Stimulated activated CD8-positive, alpha-beta memory T cell treated with anti-CD3 and anti-CD28 coated beads, Interleukin-12 subunit alpha, Interleukin-12 subunit beta, amount 100 ng/mL, for 4 hours (primary cell): ENCODE measurements around the gene HABP4.

Experiments used
- DNase-seq: peaks from one replicate; pipeline ENCODE4 v3.0.0-alpha.2; 2020; ENCODE audit warnings: low read depth

Gene HABP4

DNA sequence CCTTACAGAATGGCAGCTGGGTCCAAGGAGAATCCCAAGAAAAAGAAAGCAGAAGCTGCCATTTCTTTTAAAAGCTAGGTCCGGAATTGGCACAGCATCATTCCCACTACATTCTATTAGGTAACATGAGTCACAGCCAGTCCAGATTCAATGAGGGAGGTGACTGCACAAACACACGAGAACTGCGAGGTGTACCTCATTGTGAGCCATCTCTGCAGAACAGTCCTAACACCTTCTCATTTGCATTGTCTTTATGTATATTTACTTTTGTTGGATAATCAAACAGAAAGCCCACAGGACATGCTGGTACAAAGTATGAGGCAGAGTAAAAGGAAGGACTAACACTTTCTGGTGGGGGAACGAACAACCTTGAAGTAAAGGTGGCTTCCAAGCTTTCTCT, 14.6 kb upstream of the HABP4 start:
- no peak for DNase-seq

DNA sequence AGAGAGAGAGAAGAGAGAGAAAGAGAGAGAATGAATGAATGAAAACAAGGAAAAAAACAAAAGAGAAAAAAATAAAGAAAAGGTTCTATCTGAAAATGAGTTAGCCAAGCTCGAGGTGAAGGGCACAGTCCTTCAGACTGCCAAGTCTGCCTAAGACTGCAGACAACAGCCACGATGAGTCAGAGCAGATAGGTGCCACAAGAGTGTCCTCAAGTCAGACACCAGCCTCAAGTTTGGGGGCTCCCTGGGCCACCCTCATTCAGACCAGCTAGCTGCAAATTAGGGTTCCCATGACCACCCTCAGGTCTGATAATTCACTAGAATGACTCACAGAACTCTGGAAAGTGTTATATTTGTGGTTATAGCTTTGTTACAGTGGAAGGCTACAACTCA, 13.9 kb upstream of the HABP4 start:
- DNase-seq = peak; percentile 5

DNA sequence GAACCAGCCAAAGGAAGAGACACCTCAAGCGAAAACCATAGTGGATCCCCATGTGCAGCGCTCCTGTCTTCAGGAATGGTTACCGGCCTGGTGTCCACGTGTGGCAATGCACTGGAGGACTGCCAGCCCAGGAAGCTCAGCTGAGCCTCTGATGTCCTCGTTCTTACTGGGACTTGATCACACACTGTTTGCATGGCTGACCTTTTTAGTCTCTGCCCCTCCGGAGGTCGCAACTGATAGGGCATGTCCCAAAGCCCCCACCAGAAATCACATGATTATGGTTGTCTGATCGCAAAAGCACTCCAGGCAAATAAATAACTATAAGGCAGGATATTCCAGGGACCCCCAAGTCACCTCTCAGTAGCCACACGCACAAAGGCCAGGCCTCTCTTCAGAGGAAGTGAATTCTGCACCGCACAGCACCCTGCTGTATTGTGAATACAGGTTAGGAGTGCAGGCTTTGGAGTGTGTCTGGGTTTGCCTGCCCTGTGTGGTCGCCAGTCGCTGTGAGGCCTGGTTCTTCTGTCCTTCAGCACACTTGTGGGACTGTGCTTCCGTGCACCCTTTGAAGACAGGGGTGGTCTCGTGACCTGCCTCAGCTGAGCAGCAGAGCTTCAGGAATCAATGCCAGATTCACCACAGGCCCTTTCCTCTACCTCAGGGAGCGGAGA, 13.4 kb upstream of the HABP4 start:
- DNase-seq = no peak

DNA sequence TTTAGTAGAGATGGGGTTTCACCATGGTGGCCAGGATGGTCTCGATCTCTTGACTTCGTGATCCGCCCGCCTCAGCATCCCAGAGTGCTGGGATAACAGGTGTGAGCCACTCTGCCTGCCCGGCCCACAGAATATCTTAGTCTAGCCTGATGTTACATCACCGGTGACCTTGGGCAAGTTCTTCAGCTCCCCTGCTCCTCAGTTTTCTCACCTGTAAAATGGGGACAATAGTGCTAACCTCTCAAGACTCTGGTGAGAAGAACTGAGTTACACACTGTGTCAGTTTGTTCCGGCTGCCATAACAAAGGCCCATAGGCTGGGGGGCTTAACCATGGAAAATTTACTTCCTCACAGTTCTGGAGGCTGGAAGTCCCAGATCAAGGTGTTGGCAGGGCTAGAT, 12.5 kb upstream of the HABP4 start:
- no peak for DNase-seq

DNA sequence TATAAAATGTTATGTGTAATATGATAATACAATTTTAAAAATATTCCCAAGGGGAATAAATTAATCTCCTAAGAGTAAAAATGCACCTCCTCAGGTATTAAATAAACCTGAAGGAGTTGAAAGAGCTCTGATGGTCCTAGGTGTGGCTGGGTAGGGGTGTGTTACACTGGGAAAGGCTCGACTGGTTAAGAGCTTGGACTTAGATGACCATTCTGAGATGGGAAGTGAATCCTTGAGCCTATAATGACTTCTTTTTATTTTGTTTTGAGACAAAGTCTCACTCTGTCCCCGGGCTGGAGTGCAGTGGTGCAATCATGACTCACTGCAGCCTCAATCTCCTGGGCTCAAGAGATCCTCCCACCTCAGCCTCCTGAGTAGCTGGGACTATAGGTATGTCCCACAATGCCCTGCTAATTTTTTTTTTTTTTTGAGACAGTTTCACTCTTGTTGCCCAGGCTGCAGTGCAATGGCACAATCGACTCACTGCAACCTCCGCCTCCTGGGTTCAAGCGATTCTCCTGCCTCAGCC, 9.2 kb upstream of the HABP4 start:
- DNase-seq = no peak

DNA sequence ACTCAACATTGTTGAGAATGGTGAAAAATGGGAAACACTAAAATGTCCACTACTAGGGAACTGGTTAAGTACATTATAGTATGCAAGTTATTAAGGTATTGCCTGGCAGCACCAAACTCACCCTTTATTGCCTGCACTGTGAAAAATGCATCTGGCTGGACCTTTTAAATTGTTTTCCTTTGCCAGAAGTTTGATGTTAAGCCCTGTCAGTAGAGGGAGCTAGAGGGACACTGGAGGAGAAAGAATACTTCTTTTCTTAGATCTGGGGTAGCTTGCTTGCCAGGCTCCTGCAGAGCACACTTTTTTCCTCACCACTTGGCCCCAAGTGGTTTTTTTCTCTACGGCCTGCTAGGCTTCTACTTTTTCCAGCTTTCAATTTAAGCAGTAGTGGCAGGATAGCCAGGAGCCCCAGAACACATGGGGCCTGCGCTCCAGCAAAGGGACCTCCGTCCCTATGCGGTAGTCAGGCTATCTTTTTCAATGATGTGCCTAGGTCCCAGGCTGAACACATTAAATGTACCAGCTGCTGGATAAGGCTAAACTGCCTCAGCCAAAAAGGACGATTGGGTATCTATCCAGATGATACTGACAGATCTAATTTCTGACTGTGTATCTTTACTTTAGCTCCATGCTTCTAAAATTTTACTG, 8.0 kb upstream of the HABP4 start:
- DNase-seq = no peak

DNA sequence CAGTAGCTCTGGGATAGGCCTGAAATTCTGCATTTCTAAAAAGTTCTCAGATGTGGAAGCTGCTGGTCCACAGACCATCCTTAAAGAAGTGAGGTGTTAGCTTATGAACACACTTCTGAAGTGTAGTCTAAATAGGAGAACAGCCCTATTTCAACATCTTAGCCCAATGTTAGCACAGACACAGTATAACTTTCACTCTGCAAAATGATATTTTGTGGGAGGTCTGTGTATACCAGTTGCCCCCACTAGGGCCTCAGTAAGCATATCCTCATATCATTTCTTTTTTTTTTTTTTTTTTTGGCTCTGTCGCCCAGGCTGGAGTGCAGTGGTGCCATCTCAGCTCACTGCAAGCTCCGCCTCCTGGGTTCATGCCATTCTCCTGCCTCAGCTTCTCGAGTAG, 7.5 kb upstream of the HABP4 start:
- no peak for DNase-seq

DNA sequence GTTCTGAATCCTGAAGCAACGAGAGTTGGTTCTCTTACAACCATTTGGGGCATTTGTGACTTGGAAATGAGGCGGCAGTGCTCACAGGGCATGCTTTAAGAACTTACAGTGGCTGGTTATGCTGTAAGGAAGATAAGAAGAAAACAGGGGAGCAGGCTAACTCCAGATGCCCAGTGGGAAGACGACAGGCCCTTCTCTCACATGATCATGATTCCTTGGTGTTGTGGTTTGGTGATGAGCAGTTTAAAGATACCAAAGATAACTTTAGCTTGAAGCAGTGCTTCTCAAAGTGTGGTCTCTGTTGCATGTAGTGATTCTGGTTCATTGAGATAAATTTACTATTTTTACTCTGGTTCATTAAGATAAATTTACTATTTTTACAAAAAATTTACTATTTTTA, 2.6 kb upstream of the HABP4 start:
- DNase-seq = no peak

DNA sequence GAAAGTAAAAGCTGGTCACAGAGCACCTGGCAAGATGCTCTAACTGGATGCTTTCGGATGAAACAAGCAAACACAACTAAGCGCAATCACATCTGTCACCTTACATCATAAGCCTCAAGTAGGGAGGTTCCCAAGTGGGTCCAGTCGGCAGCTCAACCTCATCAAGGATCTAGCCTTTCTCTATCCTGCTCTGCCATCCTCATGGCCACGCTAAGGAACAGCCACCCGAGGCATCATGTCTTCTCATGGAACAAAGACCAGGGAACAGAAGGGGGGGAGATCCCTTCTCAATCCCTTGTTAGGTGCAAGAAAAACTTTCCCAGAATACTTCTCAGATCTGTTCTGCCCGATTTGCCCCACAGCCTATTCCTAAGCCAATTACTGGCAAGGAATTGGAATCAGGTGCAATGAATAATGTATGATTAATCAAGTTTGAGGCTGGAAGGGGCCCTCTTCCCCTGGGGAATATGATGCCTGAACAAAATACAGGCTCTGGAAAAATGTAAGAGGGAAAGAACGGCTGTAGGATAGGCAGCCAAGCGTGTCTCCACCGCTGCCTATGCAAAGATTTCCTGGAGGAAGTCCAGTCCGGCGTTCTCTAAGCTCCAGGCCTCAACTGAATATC, 1.3 kb upstream of the HABP4 start:
- no peak for DNase-seq

DNA sequence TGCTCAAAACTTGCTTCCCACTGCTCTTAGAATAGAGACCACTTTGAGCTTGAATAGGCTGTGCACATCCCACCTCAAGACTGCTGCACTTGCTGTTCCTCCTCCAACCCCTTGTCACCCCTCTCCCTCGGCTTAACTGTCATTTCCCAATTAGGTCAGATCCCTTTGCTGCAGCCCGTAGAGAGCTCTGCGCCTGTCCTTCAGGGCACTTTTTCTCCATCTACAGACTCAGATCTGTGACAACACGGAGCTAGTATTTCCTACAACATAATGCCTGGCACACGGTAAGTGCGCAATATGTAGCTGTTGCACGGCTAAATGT, 485 bp upstream of the HABP4 start:
- DNase-seq = no peak

DNA sequence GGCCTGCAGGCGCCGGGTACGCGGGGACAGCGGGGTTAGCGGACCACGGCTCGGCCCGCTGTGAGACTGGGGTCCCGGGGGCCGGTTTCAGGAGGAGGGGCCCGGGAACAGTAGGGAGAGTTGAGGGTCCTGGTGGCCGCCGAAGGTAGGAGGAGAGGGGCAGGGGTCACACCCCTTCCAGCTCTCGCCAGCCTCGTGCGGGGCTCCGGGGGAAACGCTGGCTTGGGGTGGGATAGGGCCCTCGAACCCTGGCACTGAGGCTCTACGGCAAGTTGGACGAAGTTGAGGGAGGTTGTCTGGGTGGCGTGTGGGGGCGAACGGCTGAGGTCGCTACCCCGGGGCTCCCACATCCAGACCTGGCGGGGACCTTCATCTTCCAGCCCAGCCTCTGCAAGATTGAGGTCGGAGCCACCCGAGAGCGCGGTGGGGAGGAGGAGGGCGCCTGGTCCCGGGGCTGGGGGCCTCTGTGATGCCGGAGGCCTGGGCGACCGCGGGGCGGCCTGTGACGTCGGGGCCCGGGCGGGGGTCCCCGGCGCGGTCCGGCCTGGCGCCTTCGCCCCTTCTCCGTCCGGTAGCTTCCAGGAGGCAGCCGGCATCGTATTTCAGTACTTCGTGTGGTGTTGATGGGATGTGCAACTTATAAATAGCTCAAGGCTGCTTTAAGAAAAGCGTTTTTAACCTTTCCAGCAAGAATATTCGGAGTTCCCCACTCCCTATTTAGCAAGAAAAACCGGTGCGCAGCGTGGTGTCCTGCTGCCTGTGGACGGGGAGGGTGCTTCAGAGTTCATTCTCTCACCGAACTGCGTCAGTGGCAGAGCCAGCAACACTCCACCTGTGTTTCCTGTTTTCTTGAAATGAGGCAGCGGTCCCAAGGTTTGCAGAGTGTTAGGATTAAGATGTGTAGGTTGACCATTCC, 902 bp downstream of the HABP4 start:
- DNase-seq = peak; percentile 9

DNA sequence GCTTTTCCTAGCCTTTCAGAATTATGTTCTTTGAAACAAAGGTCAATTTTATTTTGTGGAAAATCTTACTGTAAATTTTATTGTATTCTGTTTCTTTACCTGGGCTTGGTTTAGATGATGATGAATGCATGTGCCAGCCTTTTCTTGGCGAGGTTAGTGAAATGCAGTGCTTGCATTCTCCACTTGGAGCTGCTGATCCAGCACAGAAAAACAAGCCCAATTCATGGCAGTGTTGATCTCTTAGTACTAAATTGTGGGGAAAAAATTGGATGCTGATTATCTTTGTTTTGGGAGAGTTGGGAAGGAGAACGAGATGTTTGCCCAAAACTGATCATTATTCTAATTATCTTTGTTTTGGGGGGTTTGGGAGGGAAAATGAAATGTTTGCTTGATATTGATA, 3.7 kb downstream of the HABP4 start:
- DNase-seq = no peak

DNA sequence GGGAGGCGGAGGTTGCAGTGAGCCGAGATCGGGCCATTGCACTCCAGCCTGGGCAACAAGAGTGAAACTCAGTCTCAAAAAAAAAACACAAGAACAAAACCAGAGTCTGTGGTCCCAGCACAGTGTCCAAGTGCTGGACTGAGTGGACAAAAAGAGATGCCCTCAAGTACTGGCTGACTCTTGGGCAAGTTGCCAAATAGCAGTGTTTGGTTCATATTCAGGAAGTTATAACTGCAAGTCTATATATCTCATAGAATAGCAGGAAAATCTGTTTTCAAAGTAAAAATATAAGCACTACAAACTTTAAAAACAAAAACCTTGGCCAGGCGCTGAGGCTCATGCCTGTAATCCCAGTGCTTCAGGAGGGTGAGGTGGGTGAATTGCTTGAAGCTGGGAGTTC, 7.3 kb downstream of the HABP4 start:
- no peak for DNase-seq

DNA sequence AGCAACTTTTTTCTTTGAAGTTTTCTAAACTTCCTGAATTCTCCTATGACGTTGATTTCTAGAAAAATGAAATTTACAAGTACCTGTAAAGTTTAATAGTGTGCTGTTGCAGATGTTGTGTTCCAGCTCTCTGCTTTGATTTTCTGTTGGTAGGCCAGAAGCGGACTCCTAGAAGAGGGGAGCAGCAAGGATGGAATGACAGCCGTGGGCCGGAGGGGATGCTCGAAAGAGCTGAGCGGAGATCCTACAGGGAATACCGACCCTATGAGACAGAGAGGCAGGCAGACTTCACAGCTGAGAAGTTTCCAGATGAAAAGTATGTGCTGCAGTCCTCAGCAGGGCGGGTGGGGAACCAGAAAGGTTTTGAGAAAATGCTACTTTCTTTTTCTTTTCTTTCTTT, 8.3 kb downstream of the HABP4 start:
- no peak for DNase-seq

DNA sequence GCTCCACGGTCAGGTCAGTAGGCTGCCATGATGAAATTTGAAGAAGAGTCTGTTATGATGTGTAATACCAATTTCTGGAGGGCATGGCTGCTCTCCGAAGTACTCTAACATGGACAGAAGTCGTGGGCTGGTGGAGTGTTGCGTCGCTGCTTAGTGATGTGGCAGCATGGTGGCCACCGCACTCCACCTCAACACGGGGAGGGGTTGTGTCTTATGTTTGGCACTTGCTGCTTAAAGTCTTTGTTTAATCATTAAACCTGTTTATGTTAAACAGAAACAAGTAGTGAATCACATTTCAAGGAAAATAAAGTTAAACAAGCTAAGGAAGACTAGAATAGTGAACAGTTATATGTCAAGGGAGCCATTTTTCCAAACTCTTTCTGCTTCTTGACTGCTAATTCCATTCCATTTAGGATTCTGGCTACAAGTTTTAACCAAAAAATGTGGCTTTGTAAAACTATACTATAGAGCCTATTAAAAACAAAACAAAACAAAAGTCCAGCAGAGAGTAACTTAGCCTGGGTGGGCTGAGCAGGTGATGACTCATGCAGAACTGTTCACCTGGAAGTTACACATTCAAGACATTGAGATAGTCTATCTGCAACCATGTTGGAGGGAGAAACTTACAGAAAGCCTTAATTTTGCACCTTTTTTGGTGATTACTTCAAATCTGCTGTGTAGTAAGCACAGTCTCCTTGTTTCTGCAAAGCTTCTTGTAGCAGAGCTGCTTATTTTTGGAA, 9.5 kb downstream of the HABP4 start:
- DNase-seq = no peak

DNA sequence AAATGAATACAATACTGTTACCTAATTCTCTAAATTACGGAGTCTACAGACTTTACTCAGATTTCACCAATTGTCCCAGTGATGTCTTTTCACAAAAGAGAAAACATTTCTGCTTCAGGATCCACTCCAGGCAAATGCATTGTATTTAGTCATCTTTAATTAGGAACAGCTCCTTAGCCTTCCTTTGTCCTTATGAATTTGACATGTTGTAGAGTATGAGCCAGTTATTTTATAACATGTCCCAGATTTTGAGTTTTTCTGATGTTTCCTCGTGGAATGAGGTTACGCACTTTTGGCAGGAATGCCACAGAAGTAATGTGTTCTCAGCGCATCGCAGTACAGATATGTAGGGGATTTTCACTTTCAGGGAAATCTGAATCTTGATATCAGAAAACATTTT, 10.5 kb downstream of the HABP4 start:
- DNase-seq = no peak

DNA sequence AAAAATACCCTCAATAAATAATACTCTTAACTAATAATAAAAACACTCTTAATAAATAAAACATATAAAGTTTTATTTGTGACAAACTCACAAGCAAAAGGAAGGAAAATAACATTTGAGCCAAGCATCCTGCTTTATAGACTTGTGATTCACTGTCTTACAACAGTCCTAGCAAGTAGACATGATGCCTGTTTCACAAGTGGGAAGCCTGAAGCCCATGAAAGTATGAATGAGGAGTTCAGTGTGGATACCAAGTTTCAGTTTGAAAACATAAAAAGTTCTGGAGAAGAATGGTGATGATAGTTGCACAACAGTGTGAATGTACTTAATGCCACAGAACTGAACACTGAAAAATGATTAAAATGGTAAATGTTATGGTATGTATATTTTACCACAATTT, 10.9 kb downstream of the HABP4 start:
- DNase-seq = no peak

DNA sequence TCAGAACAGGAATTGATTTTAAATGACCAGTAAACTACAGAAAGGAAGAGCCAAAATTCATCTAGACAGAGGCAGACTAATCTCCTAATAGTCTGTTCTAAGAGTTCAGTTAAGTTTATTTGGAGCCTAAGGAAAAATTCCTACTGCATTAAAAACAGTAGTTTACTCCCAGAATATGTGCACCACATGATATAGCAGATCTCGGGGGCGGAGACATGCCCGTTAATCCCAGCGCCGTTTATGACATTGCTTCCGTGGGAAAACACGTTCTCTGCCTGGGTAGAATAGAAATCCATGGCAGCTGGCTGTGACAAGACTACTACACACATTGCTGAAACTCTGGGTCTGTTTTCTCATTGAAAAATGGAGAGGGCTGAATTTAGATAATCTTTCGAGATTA, 11.4 kb downstream of the HABP4 start:
- DNase-seq = no peak

DNA sequence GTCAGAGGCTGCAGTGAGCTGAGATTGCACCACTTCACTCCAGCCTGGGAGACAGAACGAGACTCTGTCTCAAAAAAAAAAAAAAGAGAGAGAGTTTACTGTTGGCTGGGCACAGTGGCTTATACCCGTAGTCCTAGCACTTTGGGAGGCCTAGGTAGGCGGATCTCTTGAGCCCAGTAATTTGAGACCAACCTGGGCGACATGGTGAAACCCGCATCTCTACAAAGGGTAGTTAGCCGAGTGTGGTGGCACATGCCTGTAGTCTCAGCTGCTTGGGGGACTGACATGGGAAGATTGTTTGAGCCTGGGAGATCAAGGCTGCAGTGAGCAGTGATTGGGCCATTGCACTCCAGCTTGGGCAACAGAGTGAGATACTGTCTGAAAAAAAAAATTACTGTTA, 12.6 kb downstream of the HABP4 start:
- DNase-seq = no peak

DNA sequence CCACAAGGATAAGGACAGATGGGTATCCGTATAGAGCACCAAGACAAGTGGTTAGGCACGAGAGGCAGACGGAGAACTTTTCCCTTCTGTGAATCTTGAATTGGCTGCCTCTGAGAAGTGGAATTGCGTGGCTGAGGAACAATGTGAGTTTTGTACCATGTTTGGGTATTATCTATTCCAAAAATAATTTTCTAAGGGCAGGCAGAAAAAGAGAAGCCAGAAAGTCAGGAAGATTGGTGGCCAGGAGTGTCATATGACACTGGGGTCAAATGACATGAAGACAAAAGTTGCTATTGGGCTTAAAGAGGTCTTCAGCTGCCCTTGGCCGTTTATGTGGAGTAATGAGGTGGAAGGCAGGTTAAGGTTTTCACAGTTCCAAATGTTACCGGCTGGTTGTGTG, 14.5 kb downstream of the HABP4 start:
- DNase-seq = no peak

DNA sequence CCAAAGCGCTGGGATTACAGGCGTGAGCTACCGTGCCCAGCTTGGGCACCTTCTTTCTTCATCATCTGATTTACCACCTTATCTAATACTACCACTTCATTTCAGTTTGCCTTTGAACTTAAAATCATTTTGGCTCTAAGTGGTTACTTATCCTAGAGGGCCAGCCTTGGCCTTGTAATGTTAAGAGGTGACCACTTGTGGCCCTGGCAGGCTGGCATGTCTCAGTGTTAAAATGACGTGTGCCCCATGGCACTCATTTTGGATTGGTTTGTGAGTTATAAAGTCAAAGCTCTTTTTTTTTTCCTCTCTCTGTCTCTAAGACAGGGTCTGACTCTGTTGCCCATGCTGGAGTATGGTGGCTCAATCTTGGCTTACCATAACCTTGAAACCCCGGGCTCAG, 17.8 kb downstream of the HABP4 start:
- DNase-seq = no peak

DNA sequence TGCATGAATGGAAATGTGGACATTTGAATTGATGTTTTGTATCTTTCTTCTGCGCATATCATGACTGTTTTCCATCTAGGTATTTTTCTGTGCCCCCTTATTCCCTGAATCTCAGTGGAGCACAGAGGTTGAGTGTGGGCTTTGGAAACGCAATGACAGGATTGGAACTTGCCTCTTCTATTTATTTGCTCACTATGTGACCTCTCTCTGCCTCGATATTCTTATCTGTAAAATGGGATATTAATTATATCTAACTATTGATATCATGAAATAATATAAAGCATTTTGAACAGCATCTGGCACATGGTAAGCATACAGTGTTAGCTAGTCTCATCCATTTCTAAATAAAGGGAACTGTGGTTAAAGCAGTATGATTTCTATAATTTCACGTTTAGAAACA, 26.0 kb downstream of the HABP4 start:
- DNase-seq = no peak
